Gastroesophageal sphincter (tissue), 4 donors: Measurements from ENCODE around the gene PHF21B. TPM values are rescaled to one million over a fixed set of nuclear protein-coding genes. Genes with fewer than 3 reads are reported as not detected.
"Not testable (repeated sequence)": the region's sequence is repeated elsewhere in the genome, so short reads cannot be mapped to it uniquely, and the experiment has no call there.

Source experiments
- ATAC-seq: fragments of 150-250 bp; one replicate; pipeline ENCODE4 v1.9.1; 2016; ENCODE audit warnings: mild to moderate bottlenecking, moderate library complexity
- H3K27ac ChIP-seq, 4 donors: fragments of 200-600 bp; sonication (generic) in 3 of 4; 1 replicate in 3 of 4; 2 replicates in 1 of 4; pipeline ENCODE4 v1.5.1; 2016 to 2019
- H3K27me3 ChIP-seq: fragments of 200-600 bp; sonication (generic); one replicate; pipeline ENCODE4 v1.5.1; 2019
- H3K36me3 ChIP-seq, 2 donors: fragments of 200-600 bp; sonication (generic); one replicate each; pipeline ENCODE4 v1.5.1; 2019; ENCODE audit warnings: control low read depth in 1 of 2
- H3K4me1 ChIP-seq, 3 donors: fragments of 200-600 bp; sonication (generic); 1 replicate in 2 of 3; 2 replicates in 1 of 3; pipeline ENCODE4 v1.5.1; 2016 to 2019; ENCODE audit warnings: control low read depth in 2 of 3
- H3K4me3 ChIP-seq, 2 donors: fragments of 200-600 bp; sonication (generic); one replicate each; pipeline ENCODE4 v1.5.1; 2019; ENCODE audit warnings: mild to moderate bottlenecking in 1 of 2, moderate library complexity in 1 of 2
- H3K9me3 ChIP-seq, 3 donors: fragments of 200-600 bp; sonication (generic); one replicate each; pipeline ENCODE4 v1.5.1; 2017 to 2019; ENCODE audit warnings: control low read depth in 2 of 3
- EP300 ChIP-seq: sonication (generic); formaldehyde crosslinking; IDR thresholded peaks from one replicate; pipeline ENCODE4 v1.6.1; 2017; ENCODE audit warnings: antibody characterized with exemption, mild to moderate bottlenecking
- POLR2A ChIP-seq, 2 donors: fragments of 450-650 bp; IDR thresholded peaks; one replicate each; pipeline ENCODE4 v1.6.1; 2017; ENCODE audit warnings: antibody characterized with exemption in 2 of 2, mild to moderate bottlenecking in 2 of 2, moderate library complexity in 1 of 2
- POLR2AphosphoS5 ChIP-seq: sonication (generic); formaldehyde crosslinking; IDR thresholded peaks from one replicate; pipeline ENCODE4 v1.6.1; 2017; ENCODE audit warnings: antibody characterized with exemption
- WGBS, 2 donors: methylation state at CpG; one replicate each; pipeline ENCODE4 v1.1.5; 2018; ENCODE audit warnings: low coverage in 1 of 2; 5-methylcytosine and 5-hydroxymethylcytosine counted together
- total RNA-seq, 4 donors: library from RNA; depleted of rRNA; stranded (reverse); fragments of >200 nt; gene quantifications; one replicate each; pipeline ENCODE4 v1.1.0, GENCODE V29; 2016
- TF ChIP-seq, protein P1 (sequence below), 4 experiments: fragments of 200-600 bp in 2 of 4; fragments of 450-650 bp in 2 of 4; sonication (generic) in 1 of 4; IDR thresholded peaks; one replicate each; pipeline ENCODE4 v1.5.1; 2017 to 2019; ENCODE audit warnings: antibody characterized with exemption in 4 of 4, mild to moderate bottlenecking in 2 of 4, moderate library complexity in 2 of 4

The PHF21B gene
- total RNA-seq, 4 donors from 2014 or later: 0.31 to 5.1 (median 1.4) TPM

GRCh38 chr22:45053094-45053493 lies 43.3 kb upstream of the PHF21B start:
- WGBS, 2 donors: 40 to 75% methylated on average over 1 of the region's 1 CpG
- Histone ChIP-seq H3K36me3 (no peaks in the 10 kb centered on the region), H3K9me3 (no peaks in the 10 kb centered on the region), H3K27me3 (peaks cover 73% of the 10 kb centered on the region), H3K4me3 (no peak overlapping the region), H3K27ac (no peak overlapping the region), H3K4me1 (no peaks in the 10 kb centered on the region)
- TF ChIP-seq, protein P1, sequence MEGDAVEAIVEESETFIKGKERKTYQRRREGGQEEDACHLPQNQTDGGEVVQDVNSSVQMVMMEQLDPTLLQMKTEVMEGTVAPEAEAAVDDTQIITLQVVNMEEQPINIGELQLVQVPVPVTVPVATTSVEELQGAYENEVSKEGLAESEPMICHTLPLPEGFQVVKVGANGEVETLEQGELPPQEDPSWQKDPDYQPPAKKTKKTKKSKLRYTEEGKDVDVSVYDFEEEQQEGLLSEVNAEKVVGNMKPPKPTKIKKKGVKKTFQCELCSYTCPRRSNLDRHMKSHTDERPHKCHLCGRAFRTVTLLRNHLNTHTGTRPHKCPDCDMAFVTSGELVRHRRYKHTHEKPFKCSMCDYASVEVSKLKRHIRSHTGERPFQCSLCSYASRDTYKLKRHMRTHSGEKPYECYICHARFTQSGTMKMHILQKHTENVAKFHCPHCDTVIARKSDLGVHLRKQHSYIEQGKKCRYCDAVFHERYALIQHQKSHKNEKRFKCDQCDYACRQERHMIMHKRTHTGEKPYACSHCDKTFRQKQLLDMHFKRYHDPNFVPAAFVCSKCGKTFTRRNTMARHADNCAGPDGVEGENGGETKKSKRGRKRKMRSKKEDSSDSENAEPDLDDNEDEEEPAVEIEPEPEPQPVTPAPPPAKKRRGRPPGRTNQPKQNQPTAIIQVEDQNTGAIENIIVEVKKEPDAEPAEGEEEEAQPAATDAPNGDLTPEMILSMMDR (IDR thresholded peaks at IDR 0.05): no peak
- no peak for TF ChIP-seq POLR2A (IDR thresholded peaks at IDR 0.05)
- TF ChIP-seq POLR2AphosphoS5: no peak
- no peak for TF ChIP-seq EP300
- no peak for ATAC-seq

GRCh38 chr22:45052665-45053064 lies 42.9 kb upstream of the PHF21B start:
- not testable (repeated sequence) for ATAC-seq, H3K27ac ChIP-seq, H3K9me3 ChIP-seq, H3K4me1 ChIP-seq, H3K4me3 ChIP-seq, H3K36me3 ChIP-seq
- 27 to 37% methylated on average over 3 of the region's 3 CpGs for WGBS, 2 donors
- peaks cover 78% of the 10 kb centered on the region for H3K27me3 ChIP-seq

DNA sequence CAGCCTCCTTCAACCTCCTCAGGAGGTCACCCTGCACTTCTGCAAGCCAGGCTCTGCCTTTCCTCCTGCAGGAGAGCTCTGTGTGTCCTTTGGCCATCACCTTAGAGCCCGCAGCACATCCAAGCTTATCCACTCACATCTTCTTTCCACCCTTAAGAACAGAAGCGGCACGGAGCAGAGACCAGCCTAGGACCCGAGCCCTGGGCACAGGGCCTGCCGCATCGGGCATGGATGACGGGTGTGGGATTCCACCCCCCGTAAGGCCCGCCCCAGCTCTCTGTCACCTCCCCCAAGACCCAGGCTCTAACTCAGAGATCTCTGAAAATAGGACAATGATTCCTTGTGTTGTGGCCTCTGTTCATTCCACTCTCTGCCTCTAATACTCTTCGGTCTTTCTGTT lies 42.1 kb upstream of the PHF21B start:
- Histone ChIP-seq H3K4me3 (no peak overlapping the region), H3K9me3 (no peaks in the 10 kb centered on the region), H3K27ac (no peak overlapping the region), H3K4me1 (no peaks in the 10 kb centered on the region), H3K36me3 (no peaks in the 10 kb centered on the region), H3K27me3 (peaks cover 83% of the 10 kb centered on the region)
- ATAC-seq: no peak
- 0 to 91% methylated on average over 1 of the region's 10 CpGs for WGBS, 2 donors
- no peak for TF ChIP-seq POLR2A (IDR thresholded peaks at IDR 0.05)
- TF ChIP-seq POLR2AphosphoS5: no peak
- no peak for TF ChIP-seq EP300
- TF ChIP-seq, protein P1 (IDR thresholded peaks at IDR 0.05): no peak

DNA sequence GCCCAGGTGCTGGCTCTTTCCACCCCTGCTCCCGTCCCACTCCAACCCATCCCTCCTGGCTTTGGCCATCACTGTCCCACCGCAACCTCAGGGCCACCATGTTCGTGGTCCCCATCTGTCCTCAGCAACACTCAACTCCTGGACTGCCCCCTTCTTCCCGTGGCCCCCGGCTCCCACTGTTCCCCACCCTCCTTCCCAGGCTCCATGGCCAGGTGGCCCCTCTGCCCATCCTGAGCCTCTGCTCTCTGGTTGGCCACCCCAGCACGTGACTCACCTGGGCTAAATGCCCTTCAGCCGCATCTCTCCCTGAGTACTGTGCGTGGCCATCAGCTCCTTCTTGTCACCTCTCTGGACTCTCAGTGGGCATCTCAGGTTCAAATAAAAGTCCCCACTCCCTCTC lies 41.6 kb upstream of the PHF21B start:
- WGBS, 2 donors: 92 to 100% methylated on average over 2 to 8 of the region's 8 CpGs

GRCh38 chr22:45047260-45047659 lies 37.5 kb upstream of the PHF21B start:
- peaks cover 0 to 7% (median 0%) of the 10 kb centered on the region in 3 donors for H3K9me3 ChIP-seq
- no peak overlapping the region for H3K27ac ChIP-seq
- ATAC-seq: no peak
- WGBS, 2 donors: 11 to 71% methylated on average over 2 to 5 of the region's 6 CpGs
- H3K4me1 ChIP-seq: no peaks in the 10 kb centered on the region
- H3K36me3 ChIP-seq: no peaks in the 10 kb centered on the region
- H3K27me3 ChIP-seq: peaks cover 97% of the 10 kb centered on the region
- TF ChIP-seq POLR2A (IDR thresholded peaks at IDR 0.05) (no peak), EP300 (no peak), POLR2AphosphoS5 (no peak)
- TF ChIP-seq, protein P1 (IDR thresholded peaks at IDR 0.05): no peak
- no peak overlapping the region for H3K4me3 ChIP-seq

More for the DNA sequence above, 41.6 kb upstream of the PHF21B start:
- Histone ChIP-seq H3K4me1 (no peaks in the 10 kb centered on the region), H3K9me3 (no peaks in the 10 kb centered on the region), H3K27ac (no peak overlapping the region), H3K27me3 (peaks cover 85% of the 10 kb centered on the region), H3K36me3 (no peaks in the 10 kb centered on the region), H3K4me3 (no peak overlapping the region)
- no peak for TF ChIP-seq POLR2A (IDR thresholded peaks at IDR 0.05)
- TF ChIP-seq, protein P1 (IDR thresholded peaks at IDR 0.05): no peak
- TF ChIP-seq POLR2AphosphoS5: no peak
- TF ChIP-seq EP300: no peak
- no peak for ATAC-seq
